B cell (primary cell): Measurements from ENCODE around the gene TBKBP1. TPM values are rescaled to one million over a fixed set of nuclear protein-coding genes. Genes with fewer than 3 reads are reported as not detected.
A peak's percentile ranks its signal among the peaks of the same experiment; 100 is the strongest.

Experiments used
- ATAC-seq: fragments of 200-7000 bp; cut with Tn5 transposase; one replicate; pipeline ENCODE4 v1.10.0; 2021; ENCODE audit warnings: low read depth, mild to moderate bottlenecking, moderate number of reproducible peaks, moderate library complexity
- CTCF ChIA-PET: fragments of 350-600 bp; sonication (Branson Sonifier 250); formaldehyde crosslinking; loops from one replicate; lab custom pipeline; 2021; ENCODE audit warnings: antibody characterized with exemption, inconsistent platforms; lab: Charles Lee
- POLR2A ChIA-PET: fragments of 350-600 bp; sonication (Branson Sonifier 250); formaldehyde crosslinking; loops from one replicate; lab custom pipeline; 2021; ENCODE audit warnings: antibody characterized with exemption; lab: Charles Lee
- DNase-seq: peaks from one replicate; pipeline ENCODE4 v3.0.0; 2013
- H2AFZ ChIP-seq: 2 replicates; pipeline ENCODE4 v1.6.1; 2012; ENCODE audit warnings: mild to moderate bottlenecking, low read depth, low read length; ENCODE audit not compliant: insufficient read depth, poor library complexity, severe bottlenecking
- H3K27ac ChIP-seq, 2 donors: 1 replicate in 1 of 2; 2 replicates in 1 of 2; pipeline ENCODE4 v1.5.1; 2012 to 2013; ENCODE audit warnings: low read length in 2 of 2, mild to moderate bottlenecking in 2 of 2, moderate library complexity in 1 of 2
- H3K27me3 ChIP-seq, 4 experiments: fragments of 200-600 bp in 1 of 4; sonication (generic) in 1 of 4; replicated peaks in 1 of 4; 1 replicate in 2 of 4; 2 replicates in 2 of 4; pipeline versions ENCODE4 v1.6.1 to v1.7.0; 2013 to 2016; ENCODE audit warnings: low read length in 3 of 4, mild to moderate bottlenecking in 2 of 4, mixed read lengths in 1 of 4, moderate library complexity in 1 of 4; ENCODE audit not compliant: insufficient read depth in 4 of 4, control insufficient read depth in 3 of 4; ENCODE audit errors: control extremely low read depth in 1 of 4
- H3K36me3 ChIP-seq, 2 experiments: replicated peaks in 1 of 2; 1 replicate in 1 of 2; 2 replicates in 1 of 2; pipeline versions ENCODE4 v1.6.1 to v1.7.1; 2013; ENCODE audit warnings: low read length in 1 of 2; ENCODE audit not compliant: insufficient read depth in 2 of 2, control insufficient read depth in 1 of 2; ENCODE audit errors: control extremely low read depth in 1 of 2, extremely low read depth in 1 of 2
- H3K4me1 ChIP-seq, 2 donors: fragments of 200-600 bp in 1 of 2; sonication (generic) in 1 of 2; 1 replicate in 1 of 2; 2 replicates in 1 of 2; pipeline versions ENCODE4 v1.5.1 to v1.6.1; 2013 to 2017; ENCODE audit warnings: low read length in 2 of 2; ENCODE audit not compliant: control insufficient read depth in 2 of 2, insufficient read depth in 2 of 2
- H3K4me2 ChIP-seq: replicated peaks from 2 replicates; pipeline ENCODE3; 2012; ENCODE audit warnings: mild to moderate bottlenecking, low read depth, low read length; ENCODE audit not compliant: poor library complexity, severe bottlenecking
- H3K4me3 ChIP-seq, 5 experiments: fragments of 200-600 bp in 1 of 5; sonication (generic) in 1 of 5; 1 replicate in 3 of 5; 2 replicates in 2 of 5; pipeline versions ENCODE4 v1.5.1 to v1.7.0; 2011 to 2016; ENCODE audit warnings: low read length in 4 of 5, mild to moderate bottlenecking in 4 of 5, low read depth in 2 of 5, control low read depth in 1 of 5, moderate library complexity in 1 of 5; ENCODE audit not compliant: insufficient read depth in 1 of 5; ENCODE audit errors: control extremely low read depth in 1 of 5, extremely low read depth in 1 of 5
- H3K79me2 ChIP-seq: fragments of 200-600 bp; sonication (generic); one replicate; pipeline ENCODE4 v1.6.0; 2016; ENCODE audit warnings: low read length; ENCODE audit not compliant: control insufficient read depth, insufficient read depth
- H3K9ac ChIP-seq: fragments of 200-600 bp; sonication (generic); 2 replicates; pipeline ENCODE4 v1.6.1; 2017; ENCODE audit warnings: mild to moderate bottlenecking, low read length, moderate library complexity
- H3K9me3 ChIP-seq, 3 donors: one replicate each; pipeline versions ENCODE4 v1.6.1 to v1.7.1; 2013; ENCODE audit warnings: low read length in 2 of 3; ENCODE audit not compliant: control insufficient read depth in 2 of 3, insufficient read depth in 1 of 3; ENCODE audit errors: control extremely low read depth in 1 of 3
- H4K20me1 ChIP-seq: 2 replicates; pipeline ENCODE4 v1.6.0; 2012; ENCODE audit warnings: mild to moderate bottlenecking, low read length; ENCODE audit not compliant: insufficient read depth, control insufficient read depth, poor library complexity, severe bottlenecking
- H3K27ac Mint-ChIP-seq: one replicate; pipeline ENCODE4 v1.8.0; 2021; ENCODE audit warnings: mixed read lengths
- H3K27me3 Mint-ChIP-seq: one replicate; pipeline ENCODE4 v1.8.0; 2021; ENCODE audit warnings: mixed read lengths
- H3K4me1 Mint-ChIP-seq: one replicate; pipeline ENCODE4 v1.8.0; 2021; ENCODE audit warnings: mixed read lengths
- H3K4me3 Mint-ChIP-seq: one replicate; pipeline ENCODE4 v1.8.0; 2021; ENCODE audit warnings: mixed read lengths
- H3K9me3 Mint-ChIP-seq: one replicate; pipeline ENCODE4 v1.8.0; 2022; ENCODE audit warnings: mixed read lengths; ENCODE audit not compliant: insufficient read depth
- CTCF ChIP-seq: fragments of 200-600 bp; IDR thresholded peaks from one replicate; pipeline ENCODE4 v1.8.0; 2022; ENCODE audit warnings: antibody characterized with exemption, mild to moderate bottlenecking
- EZH2 ChIP-seq: IDR thresholded peaks from 2 replicates; pipeline ENCODE4 v1.6.1; 2012; ENCODE audit warnings: borderline replicate concordance, low read depth, mild to moderate bottlenecking, moderate library complexity, low read length; ENCODE audit not compliant: insufficient read depth, poor library complexity, severe bottlenecking
- WGBS: methylation state at CpG from one replicate; pipeline ENCODE4 v1.1.5; 2013; ENCODE audit warnings: missing lambda C conversion rate; ENCODE audit not compliant: insufficient coverage; 5-methylcytosine and 5-hydroxymethylcytosine counted together
- intact Hi-C: fragments of 100-400 bp; cut with micrococcal nuclease; formaldehyde crosslinking; loops from one replicate; pipeline ENCODE4 v1.10.0; 2022
- polyA plus RNA-seq: library from polyadenylated mRNA; depleted of rRNA; stranded (reverse); fragments of >200 nt; gene quantifications from 2 replicates; pipeline ENCODE4 v1.2.3, GENCODE V29; 2012
- total RNA-seq, 2 donors: library from RNA; stranded (reverse); fragments of 120-200 nt in 1 of 2; gene quantifications; 1 replicate in 1 of 2; 2 replicates in 1 of 2; pipeline versions ENCODE4 v1.2.3 to v1.2.4, GENCODE V29; 2013 to 2022

TBKBP1 gene
- total and polyA plus RNA-seq, 2 donors (not counting 1 experiment from before 2014, with no cell fraction given), result 6.6 to 8.4 TPM

GRCh38 chr17:47712330-47713023, 18.5 kb downstream of the TBKBP1 start:
- H3K9me3 ChIP-seq, result no peaks in the 10 kb centered on the region
- H3K4me2 ChIP-seq, result peak overlapping the region; percentile 3
- peak overlapping the region; percentile 45 for H3K4me3 Mint-ChIP-seq
- intact Hi-C loops, result no loop called here
- peaks cover 56 to 66% of the 10 kb centered on the region in 2 donors for H3K4me1 ChIP-seq
- peak overlapping the region; percentile 37 for H3K27ac Mint-ChIP-seq
- TF ChIP-seq EZH2, result no peak
- no peak for TF ChIP-seq CTCF
- H3K36me3 ChIP-seq, result no peaks in the 10 kb centered on the region
- no peak overlapping the region for H2AFZ ChIP-seq
- ATAC-seq, result no peak
- 65% methylated on average over 5 of the region's 5 CpGs for WGBS
- H3K27me3 ChIP-seq, result no peaks in the 10 kb centered on the region
- H3K27me3 Mint-ChIP-seq, result no peaks in the 10 kb centered on the region
- H3K9me3 Mint-ChIP-seq, result no peaks in the 10 kb centered on the region
- no peak overlapping the region for H3K27ac ChIP-seq
- no peak for DNase-seq
- peaks cover 63% of the 10 kb centered on the region for H3K4me1 Mint-ChIP-seq
- no peaks in the 10 kb centered on the region for H4K20me1 ChIP-seq
- H3K79me2 ChIP-seq, result no peaks in the 10 kb centered on the region
- ChIA-PET CTCF (interaction anchor here (1.4 to 5.1 kb wide), 3 partner anchors 8 to 20 kb away, joined by 3 to 44 read pairs (median 6); partner anchors contain the start of gene TBX21), POLR2A (no interaction called here)
- no peak overlapping the region for H3K4me3 ChIP-seq
- no peak overlapping the region for H3K9ac ChIP-seq
